Neural cell (in vitro differentiated cells): Measurements from ENCODE around the gene CNKSR2. TPM values are rescaled to one million over a fixed set of nuclear protein-coding genes. Genes with fewer than 3 reads are reported as not detected.

Experiments used
- H2AFZ ChIP-seq: fragments of 200-600, 300-800 bp; sonication (generic), shearing (Covaris generic); 2 replicates; pipeline ENCODE4 v1.6.0; 2014; ENCODE audit warnings: low read depth, mild to moderate bottlenecking, antibody characterized with exemption, low read length, moderate library complexity
- H3F3A ChIP-seq: fragments of 200-600 bp; shearing (Covaris generic); 2 replicates; pipeline ENCODE4 v1.6.1; 2016; ENCODE audit warnings: mild to moderate bottlenecking, moderate library complexity, mixed read lengths, antibody characterized with exemption, low read length; ENCODE audit not compliant: insufficient read depth, poor library complexity, severe bottlenecking
- H3K27ac ChIP-seq: fragments of 200-600, 300-800 bp; sonication (generic), shearing (Covaris generic); 2 replicates; pipeline ENCODE4 v1.5.1; 2014; ENCODE audit warnings: mild to moderate bottlenecking, low read length, moderate library complexity
- H3K27me3 ChIP-seq: fragments of 300-800, 200-600 bp; sonication (generic), shearing (Covaris generic); 2 replicates; pipeline ENCODE4 v1.6.0; 2014; ENCODE audit warnings: mild to moderate bottlenecking, low read depth, low read length, moderate library complexity; ENCODE audit not compliant: insufficient read depth
- H3K36me3 ChIP-seq: fragments of 300-800, 200-600 bp; sonication (generic), shearing (Covaris generic); 2 replicates; pipeline ENCODE4 v1.5.1; 2014; ENCODE audit warnings: mild to moderate bottlenecking, antibody characterized with exemption, low read length, moderate library complexity; ENCODE audit not compliant: insufficient read depth
- H3K4me2 ChIP-seq: fragments of 300-800, 200-600 bp; sonication (generic), shearing (Covaris generic); 2 replicates; pipeline ENCODE4 v1.6.0; 2014; ENCODE audit warnings: mild to moderate bottlenecking, low read length
- H3K4me3 ChIP-seq: fragments of 300-800, 200-600 bp; sonication (generic), shearing (Covaris generic); 2 replicates; pipeline ENCODE4 v1.5.1; 2014; ENCODE audit warnings: mild to moderate bottlenecking, low read length, moderate library complexity
- H3K79me2 ChIP-seq: fragments of 200-600 bp; shearing (Covaris generic); replicated peaks from 2 replicates; pipeline ENCODE4 v1.6.0; 2014; ENCODE audit warnings: mild to moderate bottlenecking, low read length, moderate library complexity; ENCODE audit not compliant: insufficient read depth
- H3K9ac ChIP-seq: fragments of 300-800, 200-600 bp; sonication (generic), shearing (Covaris generic); 2 replicates; pipeline ENCODE4 v1.6.1; 2016; ENCODE audit warnings: mild to moderate bottlenecking, low read length, mixed read lengths
- H3K9me2 ChIP-seq: fragments of 200-600 bp; shearing (Covaris generic); 2 replicates; pipeline ENCODE4 v1.6.1; 2016; ENCODE audit warnings: mild to moderate bottlenecking, low read length, mixed read lengths; ENCODE audit not compliant: insufficient read depth
- H3K9me3 ChIP-seq: fragments of 200-600, 300-800 bp; sonication (generic), shearing (Covaris generic); 2 replicates; pipeline ENCODE4 v1.6.1; 2016; ENCODE audit warnings: mild to moderate bottlenecking, mixed run types, low read length, moderate library complexity, mixed read lengths
- H4K20me1 ChIP-seq: fragments of 200-600 bp; shearing (Covaris generic); 2 replicates; pipeline ENCODE4 v1.6.1; 2016; ENCODE audit warnings: mild to moderate bottlenecking, mixed run types; ENCODE audit not compliant: insufficient read depth
- EP300 ChIP-seq: fragments of 450-650 bp; conservative IDR thresholded peaks from 2 replicates; pipeline ENCODE4 v1.6.1; 2014; ENCODE audit warnings: antibody characterized with exemption, mild to moderate bottlenecking, moderate library complexity; ENCODE audit not compliant: poor library complexity, severe bottlenecking
- EZH2 ChIP-seq: fragments of 200-600, 300-800 bp; shearing (Covaris generic), sonication (generic); IDR thresholded peaks from 2 replicates; pipeline ENCODE4 v1.6.1; 2014; ENCODE audit warnings: antibody characterized with exemption, low read length, borderline replicate concordance, mild to moderate bottlenecking; ENCODE audit not compliant: insufficient read depth, poor library complexity, severe bottlenecking
- MXI1 ChIP-seq: fragments of 450-650 bp; conservative IDR thresholded peaks from 2 replicates; pipeline ENCODE4 v1.6.1; 2014; ENCODE audit warnings: antibody characterized with exemption, mild to moderate bottlenecking; ENCODE audit not compliant: poor library complexity, severe bottlenecking
- POLR2AphosphoS5 ChIP-seq: IDR thresholded peaks from 2 replicates; pipeline ENCODE4 v1.6.1; 2012
- RAD21 ChIP-seq: fragments of 450-650 bp; conservative IDR thresholded peaks from 2 replicates; pipeline ENCODE4 v1.6.1; 2014; ENCODE audit warnings: antibody characterized with exemption, mild to moderate bottlenecking, moderate library complexity
- SMC3 ChIP-seq: fragments of 450-650 bp; conservative IDR thresholded peaks from 2 replicates; pipeline ENCODE4 v1.6.1; 2014; ENCODE audit warnings: antibody characterized with exemption, mild to moderate bottlenecking, moderate library complexity; ENCODE audit not compliant: poor library complexity
- TAF1 ChIP-seq: IDR thresholded peaks from 2 replicates; pipeline ENCODE4 v1.6.1; 2012; ENCODE audit warnings: low read depth
- polyA plus RNA-seq: library from polyadenylated mRNA; depleted of rRNA; stranded (reverse); fragments of >200 nt; gene quantifications from 2 replicates; pipeline ENCODE4 v1.2.3, GENCODE V29; 2014
- TF ChIP-seq, protein P1 (sequence below): fragments of 450-650 bp; IDR thresholded peaks from 2 replicates; pipeline ENCODE4 v1.5.1; 2014; ENCODE audit warnings: antibody characterized with exemption, mild to moderate bottlenecking, moderate library complexity; ENCODE audit not compliant: poor library complexity, severe bottlenecking
- TF ChIP-seq, protein P2 (sequence below): IDR thresholded peaks from 2 replicates; pipeline ENCODE4 v1.6.1; 2012; ENCODE audit warnings: borderline replicate concordance

The CNKSR2 gene
- polyA plus RNA-seq, 1 donor from 2014 or later, result 31.1 TPM

GRCh38 chrX:21660156-21660555 is 285.9 kb downstream of the CNKSR2 start:
- Histone ChIP-seq H3K9me2 (no peaks in the 10 kb centered on the region), H4K20me1 (no peaks in the 10 kb centered on the region), H3K4me3 (no peak overlapping the region), H3K9me3 (no peaks in the 10 kb centered on the region), H3K4me2 (no peak overlapping the region), H3K27me3 (no peaks in the 10 kb centered on the region), H2AFZ (no peak overlapping the region), H3K79me2 (no peaks in the 10 kb centered on the region), H3K27ac (no peak overlapping the region), H3K36me3 (no peaks in the 10 kb centered on the region), H3F3A (no peaks in the 10 kb centered on the region), H3K9ac (no peak overlapping the region)
- TF ChIP-seq, protein P1, sequence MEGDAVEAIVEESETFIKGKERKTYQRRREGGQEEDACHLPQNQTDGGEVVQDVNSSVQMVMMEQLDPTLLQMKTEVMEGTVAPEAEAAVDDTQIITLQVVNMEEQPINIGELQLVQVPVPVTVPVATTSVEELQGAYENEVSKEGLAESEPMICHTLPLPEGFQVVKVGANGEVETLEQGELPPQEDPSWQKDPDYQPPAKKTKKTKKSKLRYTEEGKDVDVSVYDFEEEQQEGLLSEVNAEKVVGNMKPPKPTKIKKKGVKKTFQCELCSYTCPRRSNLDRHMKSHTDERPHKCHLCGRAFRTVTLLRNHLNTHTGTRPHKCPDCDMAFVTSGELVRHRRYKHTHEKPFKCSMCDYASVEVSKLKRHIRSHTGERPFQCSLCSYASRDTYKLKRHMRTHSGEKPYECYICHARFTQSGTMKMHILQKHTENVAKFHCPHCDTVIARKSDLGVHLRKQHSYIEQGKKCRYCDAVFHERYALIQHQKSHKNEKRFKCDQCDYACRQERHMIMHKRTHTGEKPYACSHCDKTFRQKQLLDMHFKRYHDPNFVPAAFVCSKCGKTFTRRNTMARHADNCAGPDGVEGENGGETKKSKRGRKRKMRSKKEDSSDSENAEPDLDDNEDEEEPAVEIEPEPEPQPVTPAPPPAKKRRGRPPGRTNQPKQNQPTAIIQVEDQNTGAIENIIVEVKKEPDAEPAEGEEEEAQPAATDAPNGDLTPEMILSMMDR, result no peak
- no peak for TF ChIP-seq EZH2
- no peak for TF ChIP-seq RAD21
- no peak for TF ChIP-seq EP300
- TF ChIP-seq MXI1, result no peak
- TF ChIP-seq, protein P2, sequence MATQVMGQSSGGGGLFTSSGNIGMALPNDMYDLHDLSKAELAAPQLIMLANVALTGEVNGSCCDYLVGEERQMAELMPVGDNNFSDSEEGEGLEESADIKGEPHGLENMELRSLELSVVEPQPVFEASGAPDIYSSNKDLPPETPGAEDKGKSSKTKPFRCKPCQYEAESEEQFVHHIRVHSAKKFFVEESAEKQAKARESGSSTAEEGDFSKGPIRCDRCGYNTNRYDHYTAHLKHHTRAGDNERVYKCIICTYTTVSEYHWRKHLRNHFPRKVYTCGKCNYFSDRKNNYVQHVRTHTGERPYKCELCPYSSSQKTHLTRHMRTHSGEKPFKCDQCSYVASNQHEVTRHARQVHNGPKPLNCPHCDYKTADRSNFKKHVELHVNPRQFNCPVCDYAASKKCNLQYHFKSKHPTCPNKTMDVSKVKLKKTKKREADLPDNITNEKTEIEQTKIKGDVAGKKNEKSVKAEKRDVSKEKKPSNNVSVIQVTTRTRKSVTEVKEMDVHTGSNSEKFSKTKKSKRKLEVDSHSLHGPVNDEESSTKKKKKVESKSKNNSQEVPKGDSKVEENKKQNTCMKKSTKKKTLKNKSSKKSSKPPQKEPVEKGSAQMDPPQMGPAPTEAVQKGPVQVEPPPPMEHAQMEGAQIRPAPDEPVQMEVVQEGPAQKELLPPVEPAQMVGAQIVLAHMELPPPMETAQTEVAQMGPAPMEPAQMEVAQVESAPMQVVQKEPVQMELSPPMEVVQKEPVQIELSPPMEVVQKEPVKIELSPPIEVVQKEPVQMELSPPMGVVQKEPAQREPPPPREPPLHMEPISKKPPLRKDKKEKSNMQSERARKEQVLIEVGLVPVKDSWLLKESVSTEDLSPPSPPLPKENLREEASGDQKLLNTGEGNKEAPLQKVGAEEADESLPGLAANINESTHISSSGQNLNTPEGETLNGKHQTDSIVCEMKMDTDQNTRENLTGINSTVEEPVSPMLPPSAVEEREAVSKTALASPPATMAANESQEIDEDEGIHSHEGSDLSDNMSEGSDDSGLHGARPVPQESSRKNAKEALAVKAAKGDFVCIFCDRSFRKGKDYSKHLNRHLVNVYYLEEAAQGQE, result no peak
- TF ChIP-seq SMC3, result no peak
- TF ChIP-seq TAF1, result no peak
- TF ChIP-seq POLR2AphosphoS5, result no peak

- no peaks in the 10 kb centered on the region for H3K79me2 ChIP-seq
- H3K27me3 ChIP-seq, result no peaks in the 10 kb centered on the region
These were observed 287.1 kb downstream of the CNKSR2 start for GRCh38 chrX:21661316-21661715.

More at GRCh38 chrX:21661316-21661715, 287.1 kb downstream of the CNKSR2 start:
- Histone ChIP-seq H2AFZ (no peak overlapping the region), H3F3A (no peaks in the 10 kb centered on the region), H3K9ac (no peak overlapping the region), H3K4me2 (no peak overlapping the region), H3K36me3 (no peaks in the 10 kb centered on the region), H3K9me2 (no peaks in the 10 kb centered on the region), H3K4me3 (no peak overlapping the region), H3K27ac (no peak overlapping the region), H4K20me1 (no peaks in the 10 kb centered on the region), H3K9me3 (no peaks in the 10 kb centered on the region)
- no peak for TF ChIP-seq EP300
- TF ChIP-seq, protein P2, result no peak
- TF ChIP-seq SMC3, result no peak
- TF ChIP-seq, protein P1, result no peak
- TF ChIP-seq POLR2AphosphoS5, result no peak
- TF ChIP-seq RAD21, result no peak
- TF ChIP-seq TAF1, result no peak
- no peak for TF ChIP-seq EZH2
- no peak for TF ChIP-seq MXI1
